K562 (cell line): ENCODE results near the gene CNTN4. TPM values are rescaled to one million over a fixed set of nuclear protein-coding genes. Genes with fewer than 3 reads are reported as not detected.

Source experiments
- ATAC-seq: fragments of 200-7000 bp; cut with Tn5 transposase; 3 replicates; pipeline ENCODE4 v1.9.1; 2020; ENCODE audit warnings: moderate library complexity
- BruUV-seq: library from RNA; stranded (reverse); fragments of 400-500 nt; replicated peaks from 2 replicates; lab custom pipeline; 2021; lab: Mats Ljungman, UMichigan
- CTCF ChIA-PET: fragments of 300-600 bp; formaldehyde crosslinking; extraction: SDS; loops from one replicate; lab custom pipeline; 2021; ENCODE audit warnings: low intra/inter-chr PET ratio; lab: Yijun Ruan, JAX
- POLR2A ChIA-PET: fragments of 300-600, 350-650 bp; sonication (Branson Sonifier 250); formaldehyde crosslinking; extraction: SDS; loops from one replicate; lab custom pipeline; 2021; ENCODE audit warnings: antibody characterized with exemption, inconsistent platforms; lab: Yijun Ruan, JAX
- DNase-seq, 4 experiments: peaks; one replicate each; pipeline versions ENCODE4 v3.0.0 to v3.0.0-alpha.2; 2011 to 2018; ENCODE audit warnings: low spot score in 3 of 4, mixed read lengths in 3 of 4; ENCODE audit errors: extremely low read depth in 1 of 4
- FAIRE-seq: peaks from 2 replicates; lab custom pipeline; 2011; peaks lifted over from hg19 to GRCh38; lab: Jason Lieb, UNC
- H2AFZ ChIP-seq: 2 replicates; pipeline ENCODE4 v1.6.0; 2011; ENCODE audit warnings: low read depth, low read length, control low read depth, inconsistent platforms
- H3K27ac ChIP-seq: fragments of 200-600 bp; 3 replicates; pipeline ENCODE4 v1.8.0; 2011; ENCODE audit warnings: low read depth, mild to moderate bottlenecking, control low read depth, inconsistent platforms, low read length, moderate library complexity, mixed read lengths; ENCODE audit errors: extremely low read depth
- H3K27me3 ChIP-seq, 2 experiments: fragments of 300-600 bp in 1 of 2; 2 replicates in 1 of 2; 3 replicates in 1 of 2; pipeline versions ENCODE4 v1.6.0 to v1.8.0; 2011; ENCODE audit warnings: inconsistent platforms in 2 of 2, low read length in 2 of 2, mild to moderate bottlenecking in 1 of 2, mixed read lengths in 1 of 2, moderate library complexity in 1 of 2; ENCODE audit not compliant: control insufficient read depth in 2 of 2, insufficient read depth in 2 of 2
- H3K36me3 ChIP-seq: fragments of 300-600 bp; 3 replicates; pipeline ENCODE4 v1.8.0; 2011; ENCODE audit warnings: mild to moderate bottlenecking, low read length, inconsistent platforms; ENCODE audit not compliant: control insufficient read depth, insufficient read depth
- H3K4me1 ChIP-seq, 2 experiments: fragments of 200-600 bp in 1 of 2; replicated peaks in 1 of 2; 2 replicates in 1 of 2; 3 replicates in 1 of 2; pipeline versions ENCODE4 v1.5.1 to v1.8.0; 2011; ENCODE audit warnings: inconsistent platforms in 2 of 2, low read length in 2 of 2, mild to moderate bottlenecking in 1 of 2, mixed read lengths in 1 of 2, moderate library complexity in 1 of 2; ENCODE audit not compliant: control insufficient read depth in 2 of 2, insufficient read depth in 2 of 2
- H3K4me2 ChIP-seq: 2 replicates; pipeline ENCODE4 v1.6.1; 2011; ENCODE audit warnings: low read length, control low read depth, inconsistent platforms, mixed read lengths; ENCODE audit not compliant: insufficient read depth
- H3K4me3 ChIP-seq: fragments of 200-600 bp; sonication (generic), shearing (Covaris generic); 2 replicates; pipeline ENCODE4 v1.5.1; 2016; ENCODE audit warnings: control low read depth, inconsistent platforms
- H3K79me2 ChIP-seq: fragments of 200-600 bp; 3 replicates; pipeline ENCODE4 v1.8.0; 2011; ENCODE audit warnings: low read length, inconsistent platforms; ENCODE audit not compliant: control insufficient read depth, insufficient read depth
- H3K9ac ChIP-seq, 2 experiments: 2 replicates each; pipeline versions ENCODE4 v1.6.0 to v1.6.1; 2011; ENCODE audit warnings: low read depth in 2 of 2, low read length in 2 of 2, control low read depth in 1 of 2, inconsistent platforms in 1 of 2, mild to moderate bottlenecking in 1 of 2, mixed read lengths in 1 of 2; ENCODE audit not compliant: insufficient read depth in 1 of 2
- H3K9me1 ChIP-seq: one replicate; pipeline ENCODE4 v1.6.0; 2011; ENCODE audit warnings: inconsistent platforms, mild to moderate bottlenecking, low read length, moderate library complexity; ENCODE audit not compliant: control insufficient read depth, insufficient read depth
- H3K9me3 ChIP-seq: replicated peaks from 2 replicates; pipeline ENCODE4 v1.5.1; 2011; ENCODE audit warnings: low read depth, low read length, inconsistent platforms; ENCODE audit not compliant: control insufficient read depth, insufficient read depth
- H4K20me1 ChIP-seq: replicated peaks from 2 replicates; pipeline ENCODE4 v1.6.1; 2011; ENCODE audit warnings: low read length, inconsistent platforms, mixed read lengths; ENCODE audit not compliant: control insufficient read depth, insufficient read depth
- ARID2 ChIP-seq: fragments of 450-650 bp; IDR thresholded peaks from 2 replicates; pipeline ENCODE4 v1.6.1; 2017; ENCODE audit warnings: antibody characterized with exemption, mild to moderate bottlenecking
- CTBP1 ChIP-seq: fragments of 450-650 bp; IDR thresholded peaks from 2 replicates; pipeline ENCODE4 v1.6.1; 2016; ENCODE audit warnings: borderline replicate concordance
- ELF4 ChIP-seq: fragments of 450-650 bp; formaldehyde crosslinking; IDR thresholded peaks from 2 replicates; pipeline ENCODE4 v1.4.0; 2022; ENCODE audit warnings: missing genetic modification characterization
- ETV1 ChIP-seq: fragments of 450-650 bp; conservative IDR thresholded peaks from 2 replicates; pipeline ENCODE4 v1.6.1; 2016; ENCODE audit warnings: missing genetic modification characterization, control low read depth, low read depth, missing compliant biosample characterization
- PBX2 ChIP-seq, 2 experiments: IDR thresholded peaks in 1 of 2; conservative IDR thresholded peaks in 1 of 2; 2 replicates each; pipeline ENCODE4 v1.6.1; 2016; ENCODE audit warnings: low read depth in 2 of 2, mild to moderate bottlenecking in 1 of 2, missing compliant biosample characterization in 1 of 2, missing genetic modification characterization in 1 of 2, moderate library complexity in 1 of 2
- RBBP5 ChIP-seq: fragments of 200-600 bp; sonication (generic); IDR thresholded peaks from 2 replicates; pipeline ENCODE4 v1.6.1; 2012; ENCODE audit warnings: borderline replicate concordance, mild to moderate bottlenecking, low read length, control low read depth, inconsistent platforms; ENCODE audit not compliant: insufficient read depth, poor library complexity, severe bottlenecking
- TRIM25 ChIP-seq: fragments of 450-650 bp; IDR thresholded peaks from 2 replicates; pipeline ENCODE4 v1.7.0; 2016; ENCODE audit warnings: borderline replicate concordance
- U2AF1 ChIP-seq: fragments of 200-400 bp; formaldehyde crosslinking; optimal IDR thresholded peaks from 2 replicates; pipeline ENCODE3; 2017; ENCODE audit warnings: mild to moderate bottlenecking, low read depth, low read length, moderate library complexity
- ZFP36 ChIP-seq: fragments of 150-350 bp; IDR thresholded peaks from 2 replicates; pipeline ENCODE4 v1.6.1; 2018; ENCODE audit warnings: low read length, low read depth; ENCODE audit not compliant: partially characterized antibody
- ZNF609 ChIP-seq: sonication (generic); formaldehyde crosslinking; IDR thresholded peaks from 2 replicates; pipeline ENCODE4 v1.8.1; 2023; ENCODE audit warnings: missing genetic modification reagents, mild to moderate bottlenecking, borderline replicate concordance
- ZZZ3 ChIP-seq: fragments of 450-650 bp; IDR thresholded peaks from 2 replicates; pipeline ENCODE4 v1.6.1; 2016; ENCODE audit warnings: antibody characterized with exemption, mild to moderate bottlenecking, moderate library complexity
- WGBS: fragments of 100-300 bp; shearing (Covaris generic); methylation state at CpG from one replicate; pipeline ENCODE4 v1.1.6; 2016; ENCODE audit warnings: low coverage, mixed read lengths; ENCODE audit not compliant: insufficient coverage; ENCODE audit errors: missing lambda C conversion rate; 5-methylcytosine and 5-hydroxymethylcytosine counted together
- in situ Hi-C: fragments of 300-500 bp; cut with MboI; formaldehyde crosslinking; loops from 4 replicates; pipeline ENCODE4 v1.15.0; 2018; ENCODE audit warnings: inconsistent platforms, mixed read lengths
- intact Hi-C: fragments of 100-400 bp; cut with micrococcal nuclease; formaldehyde crosslinking; loops from 2 replicates; pipeline ENCODE4 v1.14.2; 2022
- polyA plus RNA-seq, 8 experiments: library from polyadenylated mRNA; depleted of rRNA in 4 of 8; stranded (reverse) in 5 of 8; unstranded in 3 of 8; fragments of >200 nt; fragmentation: Nextera tagmentation in 2 of 8; fragmentation: Illumina TruSeq in 1 of 8; extraction: Ambion mirVana in 2 of 8; extraction: Trizol in 1 of 8; gene quantifications; 2 replicates each; pipeline versions ENCODE4 v1.2.1 to v1.2.3, GENCODE V29; 2011 to 2014; ENCODE audit warnings: inconsistent platforms in 1 of 8, missing spikeins in 1 of 8
- total RNA-seq, 7 experiments: library from RNA; depleted of rRNA in 6 of 7; stranded (reverse); fragments of >200 nt in 6 of 7; fragmentation: Illumina TruSeq in 2 of 7; extraction: Trizol in 2 of 7; gene quantifications; 2 replicates each; pipeline versions ENCODE4 v1.2.1 to v1.2.3, GENCODE V29; 2011 to 2021; ENCODE audit warnings: low replicate concordance in 1 of 7

The CNTN4 gene
- total and polyA plus RNA-seq, 9 of the 15 experiments (the other 6 are each of a cell fraction or from before 2014, with no cell fraction given): not detected

- Histone ChIP-seq H2AFZ (no peak overlapping the region), H3K9me1 (no peaks in the 10 kb centered on the region), H3K4me2 (no peak overlapping the region), H3K79me2 (no peaks in the 10 kb centered on the region), H3K4me1 (no peaks in the 10 kb centered on the region), H3K9me3 (no peaks in the 10 kb centered on the region; the same call in 1 of the 2 replicates), H3K27me3 (no peaks in the 10 kb centered on the region), H3K36me3 (no peaks in the 10 kb centered on the region), H3K4me3 (no peak overlapping the region), H4K20me1 (no peaks in the 10 kb centered on the region), H3K27ac (no peak overlapping the region), H3K9ac (no peak overlapping the region)
- intact Hi-C loops (no loop called here), in situ Hi-C loops (no loop called here)
- FAIRE-seq (no peak), ATAC-seq (no peak), DNase-seq (no peak)
- CTCF ChIA-PET: no interaction called here
- WGBS: 0% methylated on average over 1 of the region's 1 CpG
- no TSS peak for BruUV-seq
- POLR2A ChIA-PET: no interaction called here
- no peak for TF ChIP-seq ELF4 (CRISPR knock-in tag)
- no peak for TF ChIP-seq CTBP1
- no peak for TF ChIP-seq ARID2
- TF ChIP-seq ETV1 (tag): no peak
- no peak for TF ChIP-seq TRIM25
- no peak for TF ChIP-seq PBX2 (CRISPR knock-in tag; IDR thresholded peaks at IDR 0.05; ENCODE audit: low read depth)
- no peak for TF ChIP-seq PBX2 (tag; conservative IDR thresholded peaks at IDR 0.05; ENCODE audit: low read depth)
- TF ChIP-seq U2AF1: no peak
- TF ChIP-seq ZZZ3: no peak
- TF ChIP-seq ZFP36: no peak
- TF ChIP-seq RBBP5: no peak
- TF ChIP-seq ZNF609: no peak
These were observed 273.6 kb downstream of the CNTN4 start for GRCh38 chr3:2372306-2372705.
